Measurements from ENCODE around the gene DVL2. TPM values are rescaled to one million over a fixed set of nuclear protein-coding genes. Genes with fewer than 3 reads are reported as not detected.

DVL2 gene
- total and polyA plus RNA-seq, 2 of the 13 experiments (the other 11 are each of a cell fraction or from before 2014, with no cell fraction given), result 5.7 to 38.2 TPM

GRCh38 chr17:7258731-7259554, 24.6 kb upstream of the DVL2 start (continued):
- TF ChIP-seq SIN3A (IDR thresholded peaks at IDR 0.05; ENCODE audit: borderline replicate concordance, low read depth, low read length) (0 out of 2 replicates have a peak, but pooled peaks have one; percentile 48), SP4 (CRISPR knock-in tag; IDR thresholded peaks at IDR 0.05) (peak; percentile 75; the same call in 1 of the 2 replicates), ZNF280D (CRISPR knock-in tag; IDR thresholded peaks at IDR 0.05) (peak; percentile 80; the same call in 1 of the 2 replicates), ZNF280B (CRISPR knock-in tag; IDR thresholded peaks at IDR 0.05; ENCODE audit: borderline replicate concordance) (0 out of 2 replicates have a peak, but pooled peaks have one; percentile 44), KDM3A (CRISPR knock-in tag; IDR thresholded peaks at IDR 0.05; ENCODE audit: low read depth) (no peak), NR2F1 (CRISPR knock-in tag; IDR thresholded peaks at IDR 0.05) (no peak), ZNF639 (CRISPR knock-in tag; conservative IDR thresholded peaks at IDR 0.05) (peak; percentile 44; the same call in 1 of the 2 replicates), HDAC2 (CRISPR knock-in tag; IDR thresholded peaks at IDR 0.05) (peak; percentile 39; the same call in 1 of the 2 replicates), MYPOP (CRISPR knock-in tag; IDR thresholded peaks at IDR 0.05) (peak; percentile 71; the same call in 1 of the 2 replicates), SALL1 (CRISPR knock-in tag; IDR thresholded peaks at IDR 0.05) (peak; percentile 78), SRSF4 (IDR thresholded peaks at IDR 0.05; ENCODE audit: low read depth, low read length, poor library complexity, severe bottlenecking) (no peak), DNMT3B (CRISPR knock-in tag; conservative IDR thresholded peaks at IDR 0.05) (0 out of 2 replicates have a peak, but pooled peaks have one; percentile 23), SMAD1 (CRISPR knock-in tag; IDR thresholded peaks at IDR 0.05; ENCODE audit: borderline replicate concordance, low read depth) (0 out of 2 replicates have a peak, but pooled peaks have one; percentile 13), RBM22 (optimal IDR thresholded peaks at IDR 0.05; ENCODE audit: low read length) (peak; percentile 33), ZFYVE20 (CRISPR knock-in tag; IDR thresholded peaks at IDR 0.05; ENCODE audit: borderline replicate concordance, low read depth) (no peak), FOXC1 (CRISPR knock-in tag; IDR thresholded peaks at IDR 0.05; ENCODE audit: borderline replicate concordance) (0 out of 2 replicates have a peak, but pooled peaks have one; percentile 42)
- TF ChIP-seq, protein P1, sequence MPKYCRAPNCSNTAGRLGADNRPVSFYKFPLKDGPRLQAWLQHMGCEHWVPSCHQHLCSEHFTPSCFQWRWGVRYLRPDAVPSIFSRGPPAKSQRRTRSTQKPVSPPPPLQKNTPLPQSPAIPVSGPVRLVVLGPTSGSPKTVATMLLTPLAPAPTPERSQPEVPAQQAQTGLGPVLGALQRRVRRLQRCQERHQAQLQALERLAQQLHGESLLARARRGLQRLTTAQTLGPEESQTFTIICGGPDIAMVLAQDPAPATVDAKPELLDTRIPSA (CRISPR knock-in tag; IDR thresholded peaks at IDR 0.05; ENCODE audit: borderline replicate concordance), result no peak
- TF ChIP-seq, protein P2, sequence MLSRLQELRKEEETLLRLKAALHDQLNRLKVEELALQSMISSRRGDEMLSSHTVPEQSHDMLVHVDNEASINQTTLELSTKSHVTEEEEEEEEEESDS (CRISPR knock-in tag; IDR thresholded peaks at IDR 0.05; ENCODE audit: borderline replicate concordance), result no peak

Measured in HepG2 (cell line).